PC-9 (cell line): ENCODE data around the gene TBX6. TPM values are rescaled to one million over a fixed set of nuclear protein-coding genes. Genes with fewer than 3 reads are reported as not detected.

Experiments used
- BruUV-seq: library from RNA; stranded (reverse); fragments of 400-500 nt; replicated peaks from 2 replicates; lab custom pipeline; 2021; lab: Mats Ljungman, UMichigan
- CTCF ChIA-PET: fragments of 300-600 bp; sonication (Branson Sonifier 250); formaldehyde crosslinking; loops from one replicate; lab custom pipeline; 2022; ENCODE audit warnings: antibody characterized with exemption; lab: Charles Lee
- POLR2A ChIA-PET: fragments of 300-600 bp; sonication (Branson Sonifier 250); formaldehyde crosslinking; loops from one replicate; lab custom pipeline; 2022; ENCODE audit warnings: antibody characterized with exemption; ENCODE audit not compliant: unreplicated experiment; lab: Charles Lee
- DNase-seq, 2 experiments: peaks; one replicate each; pipeline versions ENCODE4 v3.0.0 to v3.0.0-alpha.2; 2015 to 2022; ENCODE audit warnings: mixed read lengths in 1 of 2
- H2AFZ ChIP-seq: fragments of 200-600 bp; sonication (generic); 2 replicates; pipeline ENCODE4 v1.8.1; 2017; ENCODE audit warnings: antibody characterized with exemption
- H3F3A ChIP-seq: fragments of 200-600 bp; sonication (generic); 2 replicates; pipeline ENCODE4 v1.8.1; 2017; ENCODE audit warnings: antibody characterized with exemption, mild to moderate bottlenecking, low read depth; ENCODE audit not compliant: insufficient read depth
- H3K27ac ChIP-seq: fragments of 200-600 bp; sonication (generic); 2 replicates; pipeline ENCODE4 v1.6.1; 2016; ENCODE audit warnings: mixed run types
- H3K27me3 ChIP-seq: fragments of 200-600 bp; sonication (generic); 2 replicates; pipeline ENCODE4 v1.6.1; 2016; ENCODE audit warnings: low read depth, mixed run types; ENCODE audit not compliant: insufficient read depth
- H3K36me3 ChIP-seq: fragments of 200-600 bp; sonication (generic); 2 replicates; pipeline ENCODE4 v1.6.1; 2016; ENCODE audit warnings: low read depth, mixed run types
- H3K4me1 ChIP-seq: fragments of 200-600 bp; sonication (generic); replicated peaks from 2 replicates; pipeline ENCODE4 v1.6.1; 2016; ENCODE audit warnings: mixed run types; ENCODE audit not compliant: insufficient read depth
- H3K4me2 ChIP-seq: fragments of 200-600 bp; sonication (generic); 2 replicates; pipeline ENCODE4 v1.6.1; 2017; ENCODE audit warnings: mixed run types
- H3K4me3 ChIP-seq: fragments of 200-600 bp; sonication (generic); 2 replicates; pipeline ENCODE4 v1.6.1; 2016; ENCODE audit warnings: mixed run types
- H3K79me2 ChIP-seq: fragments of 200-600 bp; sonication (generic); 2 replicates; pipeline ENCODE4 v1.6.1; 2017; ENCODE audit warnings: low read depth, mixed run types
- H3K9me2 ChIP-seq: fragments of 200-600 bp; sonication (generic); 2 replicates; pipeline ENCODE4 v1.8.1; 2017; ENCODE audit warnings: mild to moderate bottlenecking; ENCODE audit not compliant: insufficient read depth
- H3K9me3 ChIP-seq: fragments of 200-600 bp; sonication (generic); 2 replicates; pipeline ENCODE4 v1.8.1; 2016; ENCODE audit warnings: low read depth; ENCODE audit not compliant: insufficient read depth
- H4K20me1 ChIP-seq: fragments of 200-600 bp; sonication (generic); 2 replicates; pipeline ENCODE4 v1.8.1; 2017; ENCODE audit not compliant: insufficient read depth
- CTCF ChIP-seq: fragments of 200-600 bp; sonication (generic); conservative IDR thresholded peaks from 2 replicates; pipeline ENCODE4 v1.6.1; 2017; ENCODE audit warnings: mixed run types, antibody characterized with exemption, mild to moderate bottlenecking, moderate library complexity
- EZH2 ChIP-seq: fragments of 200-600 bp; sonication (generic); IDR thresholded peaks from 2 replicates; pipeline ENCODE4 v1.8.0; 2017; ENCODE audit warnings: antibody characterized with exemption, low read depth
- intact Hi-C: fragments of 100-400 bp; cut with micrococcal nuclease; formaldehyde crosslinking; loops from one replicate; pipeline ENCODE4 v1.10.0; 2022; ENCODE audit not compliant: unreplicated experiment
- total RNA-seq: library from RNA; stranded (reverse); gene quantifications from 2 replicates; pipeline ENCODE4 v1.2.3, GENCODE V29; 2021

TBX6 gene
- total RNA-seq, 1 experiment from 2014 or later = 8.3 TPM

- H2AFZ ChIP-seq = no peak overlapping the region
- intact Hi-C loops = loop anchor here (2.0 kb wide), 1 partner anchor 34 kb away; the partner anchor contains the start of gene TBX6
- POLR2A ChIA-PET = interaction anchor here (0.6 to 1.1 kb wide), 2 partner anchors 11 to 59 kb away, joined by 4 to 5 read pairs; partner anchors contain the start of gene ALDOA
Measured at GRCh38 chr16:30124985-30125379, 33.3 kb upstream of the TBX6 start.

DNA sequence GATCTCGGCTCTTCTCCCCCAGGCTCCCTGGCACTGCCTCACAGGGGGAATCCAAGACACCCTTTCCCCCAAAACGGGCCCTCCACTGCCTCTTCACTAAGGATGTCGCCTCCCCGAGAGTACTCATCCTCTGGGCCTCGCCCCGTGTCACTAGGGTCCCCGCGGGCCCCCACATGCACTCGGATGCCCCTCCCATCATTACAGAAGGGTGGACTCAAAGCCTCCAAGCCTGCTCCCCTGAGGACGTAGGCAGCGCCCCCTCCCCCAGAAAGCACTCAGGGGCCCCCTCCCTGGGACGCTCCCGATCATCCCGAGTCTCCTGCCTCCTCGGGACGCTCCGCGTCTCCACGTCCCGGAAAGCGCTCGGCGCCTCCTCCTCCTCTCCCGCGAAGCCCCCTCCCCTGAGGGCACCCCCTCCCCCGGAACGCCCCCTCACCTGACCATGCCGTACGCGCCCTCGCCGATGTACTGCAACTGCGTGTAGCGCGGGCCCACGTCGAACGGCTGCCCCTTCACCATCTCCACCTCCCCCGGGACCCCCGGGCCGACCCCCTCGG lies 31.0 kb upstream of the TBX6 start:
- Histone ChIP-seq H3K4me1 (peaks cover 25% of the 10 kb centered on the region), H3K9me2 (no peaks in the 10 kb centered on the region), H2AFZ (peak overlapping the region; percentile 70), H3K4me2 (peak overlapping the region; percentile 85), H3K36me3 (no peaks in the 10 kb centered on the region), H3K27ac (no peak overlapping the region), H4K20me1 (no peaks in the 10 kb centered on the region), H3F3A (peaks cover 25% of the 10 kb centered on the region), H3K9me3 (no peaks in the 10 kb centered on the region), H3K27me3 (no peaks in the 10 kb centered on the region), H3K79me2 (no peaks in the 10 kb centered on the region), H3K4me3 (peak overlapping the region; percentile 90)
- CTCF ChIA-PET = no interaction called here
- no peak for DNase-seq
- BruUV-seq = no TSS peak
- TF ChIP-seq EZH2 = no peak
- TF ChIP-seq CTCF = no peak
- POLR2A ChIA-PET = no interaction called here
- intact Hi-C loops = no loop called here

More at GRCh38 chr16:30124985-30125379, 33.3 kb upstream of the TBX6 start:
- Histone ChIP-seq H4K20me1 (no peaks in the 10 kb centered on the region), H3K27ac (no peak overlapping the region), H3K4me1 (peaks cover 25% of the 10 kb centered on the region), H3K27me3 (no peaks in the 10 kb centered on the region), H3K4me3 (no peak overlapping the region), H3K9me2 (no peaks in the 10 kb centered on the region), H3K9me3 (no peaks in the 10 kb centered on the region), H3K79me2 (no peaks in the 10 kb centered on the region), H3F3A (peaks cover 25% of the 10 kb centered on the region), H3K36me3 (no peaks in the 10 kb centered on the region), H3K4me2 (no peak overlapping the region)
- BruUV-seq = no TSS peak
- DNase-seq = no peak
- CTCF ChIA-PET = interaction anchor here (0.6 to 1.8 kb wide), 3 partner anchors 13 to 33 kb away, joined by 3 to 6 read pairs (median 6); partner anchors contain the start of gene TBX6
- TF ChIP-seq EZH2 = no peak
- TF ChIP-seq CTCF = no peak

DNA sequence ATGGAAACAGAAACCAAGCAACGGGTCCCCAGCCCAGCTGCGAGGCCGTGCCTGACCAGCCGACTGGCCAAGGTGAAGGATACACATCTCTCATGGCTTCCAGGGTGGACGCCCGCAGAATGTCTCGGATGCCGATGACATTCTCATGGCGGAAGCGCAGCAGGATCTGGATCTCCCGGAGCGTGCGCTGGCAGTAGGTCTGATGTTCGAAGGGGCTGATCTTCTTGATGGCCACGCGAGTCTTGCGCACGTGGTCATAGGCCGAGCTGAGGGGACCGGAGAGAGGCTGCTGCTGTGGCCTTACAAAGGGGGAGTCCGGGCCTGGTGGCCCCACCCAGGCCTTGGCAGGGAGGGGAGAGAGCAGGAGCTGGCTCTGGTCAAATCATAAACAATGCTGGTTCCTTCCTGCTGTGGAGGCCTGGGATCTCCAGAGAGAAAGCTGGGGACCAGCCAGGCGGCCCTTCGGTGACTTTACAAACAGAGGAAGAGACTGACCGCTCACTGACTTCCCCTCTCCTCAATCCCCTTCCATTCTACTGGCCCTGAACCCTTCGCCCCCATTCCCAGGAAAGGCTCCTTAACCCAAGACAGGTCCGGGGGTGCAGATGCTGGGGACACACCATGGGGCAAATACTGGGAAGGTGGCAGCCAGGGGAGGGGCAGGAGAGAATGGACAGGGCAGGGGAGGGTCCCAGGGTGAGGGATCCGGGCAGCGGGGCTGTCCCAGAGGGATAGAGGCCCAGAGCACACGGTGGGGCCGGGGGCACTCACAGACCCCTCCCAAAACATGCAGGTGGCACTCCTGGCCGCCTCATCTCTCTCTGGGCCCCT lies 30.2 kb upstream of the TBX6 start:
- Histone ChIP-seq H2AFZ (peak overlapping the region; percentile 70; the same call in 1 of the 2 replicates), H3K36me3 (no peaks in the 10 kb centered on the region), H3K9me3 (no peaks in the 10 kb centered on the region), H3K27ac (no peak overlapping the region), H3K27me3 (no peaks in the 10 kb centered on the region), H3K9me2 (no peaks in the 10 kb centered on the region), H3K4me3 (peak overlapping the region; percentile 90), H3K4me1 (peaks cover 25% of the 10 kb centered on the region), H3K4me2 (peak overlapping the region; percentile 85), H3F3A (peaks cover 25% of the 10 kb centered on the region), H4K20me1 (no peaks in the 10 kb centered on the region), H3K79me2 (no peaks in the 10 kb centered on the region)
- DNase-seq = no peak
- CTCF ChIA-PET = no interaction called here
- POLR2A ChIA-PET = no interaction called here
- intact Hi-C loops = no loop called here
- BruUV-seq = TSS peak; percentile 17
- no peak for TF ChIP-seq CTCF
- no peak for TF ChIP-seq EZH2
